Kasumi-1 (cell line): ENCODE data around the gene SLC41A1.

ENCODE experiments used
- DNase-seq, 2 experiments: peaks; one replicate each; lab custom pipeline; 2025; lab: John Stamatoyannopoulos, UW

Gene SLC41A1

GRCh38 chr1:205822397-205822796 is 9.4 kb upstream of the SLC41A1 start:
- DNase-seq: no peak

GRCh38 chr1:205817988-205818387 is 5.0 kb upstream of the SLC41A1 start:
- no peak for DNase-seq

GRCh38 chr1:205817364-205817763 is 4.4 kb upstream of the SLC41A1 start:
- DNase-seq: no peak

GRCh38 chr1:205813755-205814058 is 709 bp upstream of the SLC41A1 start:
- peak in 1 of 2 experiments; percentile 33 for DNase-seq

- peak in 1 of 2 experiments; percentile 17 for DNase-seq
Observed at GRCh38 chr1:205812271-205812877, 624 bp downstream of the SLC41A1 start.

GRCh38 chr1:205811660-205812059 is 1.3 kb downstream of the SLC41A1 start:
- DNase-seq: no peak

GRCh38 chr1:205810448-205811157 is 2.4 kb downstream of the SLC41A1 start:
- DNase-seq: peak; percentile 45 to 60

- DNase-seq: no peak
Observed at GRCh38 chr1:205809942-205810345, 3.1 kb downstream of the SLC41A1 start.

- no peak for DNase-seq
Observed at GRCh38 chr1:205809469-205809868, 3.5 kb downstream of the SLC41A1 start.

- DNase-seq: no peak
Observed at GRCh38 chr1:205805082-205805711, 7.8 kb downstream of the SLC41A1 start.

- no peak for DNase-seq
Observed at GRCh38 chr1:205804605-205805004, 8.4 kb downstream of the SLC41A1 start.

- DNase-seq: no peak
Observed at GRCh38 chr1:205803986-205804385, 9.0 kb downstream of the SLC41A1 start.

GRCh38 chr1:205802060-205802459 is 10.9 kb downstream of the SLC41A1 start:
- no peak for DNase-seq

- DNase-seq: no peak
Observed at GRCh38 chr1:205800981-205801703, 11.9 kb downstream of the SLC41A1 start.

GRCh38 chr1:205800427-205800826 is 12.6 kb downstream of the SLC41A1 start:
- no peak for DNase-seq

GRCh38 chr1:205798577-205798976 is 14.4 kb downstream of the SLC41A1 start:
- DNase-seq: no peak

- no peak for DNase-seq
Observed at GRCh38 chr1:205797168-205797567, 15.8 kb downstream of the SLC41A1 start.

- DNase-seq: no peak
Observed at GRCh38 chr1:205794011-205794730, 18.8 kb downstream of the SLC41A1 start.

- DNase-seq: no peak
Observed at GRCh38 chr1:205792961-205793673, 19.9 kb downstream of the SLC41A1 start.

- DNase-seq: no peak
Observed at GRCh38 chr1:205792481-205792881, 20.5 kb downstream of the SLC41A1 start.

- peak; percentile 72 to 87 for DNase-seq
Observed at GRCh38 chr1:205791568-205792180, 21.3 kb downstream of the SLC41A1 start.
